ENCODE results near the gene RAG2. TPM values are rescaled to one million over a fixed set of nuclear protein-coding genes. Genes with fewer than 3 reads are reported as not detected.

RAG2 gene
- total RNA-seq, 1 donor from 2014 or later = not detected

- Histone ChIP-seq H3K4me1 (peaks cover 11% of the 10 kb centered on the region), H3K36me3 (peaks cover 19% of the 10 kb centered on the region), H3K4me3 (no peak overlapping the region), H3K9me3 (replicated peaks) (no peaks in the 10 kb centered on the region), H3K27me3 (ENCODE audit: low read depth) (no peaks in the 10 kb centered on the region), H3K27ac (replicated peaks) (no peak overlapping the region)
- no peak for TF ChIP-seq CTCF (IDR thresholded peaks at IDR 0.05; ENCODE audit: borderline replicate concordance)
- DNase-seq = no peak
- intact Hi-C loops (cut with micrococcal nuclease) = no loop called here
Observed at GRCh38 chr11:36609383-36609782, 11.3 kb upstream of the RAG2 start.

GRCh38 chr11:36608491-36609199 lies 10.6 kb upstream of the RAG2 start:
- no peak overlapping the region for H3K4me3 ChIP-seq
- H3K4me1 ChIP-seq = peaks cover 11% of the 10 kb centered on the region
- no peak for TF ChIP-seq CTCF (IDR thresholded peaks at IDR 0.05; ENCODE audit: borderline replicate concordance)
- intact Hi-C loops (cut with micrococcal nuclease) = no loop called here
- H3K9me3 ChIP-seq (replicated peaks) = no peaks in the 10 kb centered on the region
- H3K27me3 ChIP-seq (ENCODE audit: low read depth) = no peaks in the 10 kb centered on the region
- peaks cover 19% of the 10 kb centered on the region for H3K36me3 ChIP-seq
- H3K27ac ChIP-seq (replicated peaks) = no peak overlapping the region
- no peak for DNase-seq

- H3K36me3 ChIP-seq = peaks cover 5% of the 10 kb centered on the region
- intact Hi-C loops (cut with micrococcal nuclease) = no loop called here
- peaks cover 11% of the 10 kb centered on the region for H3K4me1 ChIP-seq
- no peaks in the 10 kb centered on the region for H3K9me3 ChIP-seq (replicated peaks)
- no peak for DNase-seq
- H3K4me3 ChIP-seq = no peak overlapping the region
- no peaks in the 10 kb centered on the region for H3K27me3 ChIP-seq (ENCODE audit: low read depth)
- no peak overlapping the region for H3K27ac ChIP-seq (replicated peaks)
- TF ChIP-seq CTCF (IDR thresholded peaks at IDR 0.05; ENCODE audit: borderline replicate concordance) = no peak
Observed at GRCh38 chr11:36605221-36606216, 7.5 kb upstream of the RAG2 start.

- Histone ChIP-seq H3K9me3 (replicated peaks) (no peaks in the 10 kb centered on the region), H3K36me3 (no peaks in the 10 kb centered on the region), H3K27me3 (ENCODE audit: low read depth) (no peaks in the 10 kb centered on the region), H3K27ac (replicated peaks) (no peak overlapping the region), H3K4me1 (no peaks in the 10 kb centered on the region), H3K4me3 (no peak overlapping the region)
- DNase-seq = no peak
- TF ChIP-seq CTCF (IDR thresholded peaks at IDR 0.05; ENCODE audit: borderline replicate concordance) = no peak
- intact Hi-C loops (cut with micrococcal nuclease) = no loop called here
Observed at GRCh38 chr11:36602135-36602534, 4.1 kb upstream of the RAG2 start.

GRCh38 chr11:36601155-36601554 lies 3.1 kb upstream of the RAG2 start:
- no peak for DNase-seq
- no peaks in the 10 kb centered on the region for H3K27me3 ChIP-seq (ENCODE audit: low read depth)
- H3K9me3 ChIP-seq (replicated peaks) = no peaks in the 10 kb centered on the region
- no peaks in the 10 kb centered on the region for H3K36me3 ChIP-seq
- H3K4me1 ChIP-seq = peaks cover 3% of the 10 kb centered on the region
- intact Hi-C loops (cut with micrococcal nuclease) = no loop called here
- TF ChIP-seq CTCF (IDR thresholded peaks at IDR 0.05; ENCODE audit: borderline replicate concordance) = no peak
- H3K4me3 ChIP-seq = no peak overlapping the region
- no peak overlapping the region for H3K27ac ChIP-seq (replicated peaks)
